NCI-H2081 treated with DMSO at 0.1 percent for 48 hours (cell line): ENCODE results near the gene BCAS1.

ENCODE experiments used
- DNase-seq: peaks from one replicate; lab custom pipeline; 2025; lab: John Stamatoyannopoulos, UW

Gene BCAS1, protein sequence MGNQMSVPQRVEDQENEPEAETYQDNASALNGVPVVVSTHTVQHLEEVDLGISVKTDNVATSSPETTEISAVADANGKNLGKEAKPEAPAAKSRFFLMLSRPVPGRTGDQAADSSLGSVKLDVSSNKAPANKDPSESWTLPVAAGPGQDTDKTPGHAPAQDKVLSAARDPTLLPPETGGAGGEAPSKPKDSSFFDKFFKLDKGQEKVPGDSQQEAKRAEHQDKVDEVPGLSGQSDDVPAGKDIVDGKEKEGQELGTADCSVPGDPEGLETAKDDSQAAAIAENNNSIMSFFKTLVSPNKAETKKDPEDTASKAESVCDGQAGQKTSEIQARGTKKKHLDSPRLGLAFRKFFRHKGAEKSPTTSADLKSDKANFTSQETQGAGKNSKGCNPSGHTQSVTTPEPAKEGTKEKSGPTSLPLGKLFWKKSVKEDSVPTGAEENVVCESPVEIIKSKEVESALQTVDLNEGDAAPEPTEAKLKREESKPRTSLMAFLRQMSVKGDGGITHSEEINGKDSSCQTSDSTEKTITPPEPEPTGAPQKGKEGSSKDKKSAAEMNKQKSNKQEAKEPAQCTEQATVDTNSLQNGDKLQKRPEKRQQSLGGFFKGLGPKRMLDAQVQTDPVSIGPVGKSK

DNA sequence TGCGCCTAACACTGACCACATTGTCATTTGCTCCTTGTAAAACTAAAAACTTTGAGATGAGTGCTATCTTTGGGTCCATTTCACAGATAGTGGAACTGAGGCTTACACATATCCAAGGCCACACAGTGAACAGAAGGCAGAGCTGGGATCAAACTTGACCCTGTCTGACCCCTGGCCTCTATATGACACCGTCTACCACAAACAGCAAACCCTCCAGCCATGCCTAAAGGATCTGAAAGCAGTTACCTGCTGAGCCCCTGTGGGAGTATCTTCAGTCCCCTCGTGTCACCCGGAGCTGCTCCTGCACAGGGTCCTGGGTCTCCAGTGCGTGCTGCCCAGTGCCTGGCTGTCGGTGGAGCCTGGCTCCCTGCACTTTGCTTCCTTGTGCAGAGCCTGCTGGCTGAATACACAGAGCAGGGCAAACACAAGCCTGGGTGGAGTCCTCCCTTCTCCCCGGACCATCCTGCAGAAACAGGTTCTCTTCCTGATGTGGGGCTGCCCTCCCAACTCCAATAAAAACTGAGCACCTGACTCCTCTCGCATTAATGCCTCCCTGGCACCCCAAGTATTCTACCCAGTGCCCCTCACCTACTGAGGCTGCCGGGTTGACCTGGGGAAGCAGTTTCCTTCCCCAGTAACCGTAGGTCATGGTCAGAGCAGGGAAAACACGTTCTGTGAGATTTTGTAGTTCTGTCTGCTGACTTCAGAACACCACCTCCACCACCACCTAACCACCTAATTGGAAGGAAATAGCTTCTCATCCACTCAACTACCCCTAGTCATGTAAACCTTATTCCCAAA, at the start of gene BCAS1:
Gene BCAS1 (minus strand): TSS at position 408 of the 801 bp plus-strand sequence. CDS start 11,876 bp downstream, outside the sequence.
- no peak for DNase-seq

- DNase-seq, result no peak
Measured at GRCh38 chr20:54119744-54120143, 49.4 kb upstream of the BCAS1 start.

GRCh38 chr20:54118220-54119001, 48.0 kb upstream of the BCAS1 start:
- no peak for DNase-seq

DNA sequence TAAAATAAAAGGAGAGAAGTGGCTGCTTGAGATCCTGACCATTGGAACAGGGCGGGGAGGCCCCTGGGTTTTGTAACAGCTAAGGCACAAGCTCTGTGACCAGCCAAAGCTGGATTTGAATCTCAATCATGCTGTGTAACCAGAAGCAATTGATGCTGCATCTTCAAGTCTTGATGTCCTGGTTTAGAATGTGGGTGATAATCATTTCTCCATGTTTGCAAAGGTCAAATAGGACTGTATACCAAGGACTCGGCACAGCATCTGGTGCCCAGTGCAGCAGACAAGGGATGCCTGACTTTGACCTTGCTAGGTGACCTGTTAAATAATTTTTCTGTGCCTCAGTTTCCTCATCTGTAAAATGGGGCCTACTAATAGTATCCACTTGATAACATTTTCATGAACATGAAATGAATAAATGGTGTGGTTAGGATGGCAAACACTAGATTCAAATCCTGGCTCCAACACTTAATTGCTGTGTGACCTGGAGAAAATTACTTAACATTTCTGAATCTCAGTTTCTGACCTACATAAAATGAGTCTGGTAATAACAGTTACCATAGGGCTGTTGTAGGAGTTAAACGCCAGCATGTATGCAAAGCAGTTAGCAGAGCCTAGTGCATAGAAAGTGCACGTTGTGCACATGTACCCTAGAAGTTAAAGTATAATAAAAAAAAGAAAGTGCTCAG, 46.3 kb upstream of the BCAS1 start:
- DNase-seq, result no peak

DNA sequence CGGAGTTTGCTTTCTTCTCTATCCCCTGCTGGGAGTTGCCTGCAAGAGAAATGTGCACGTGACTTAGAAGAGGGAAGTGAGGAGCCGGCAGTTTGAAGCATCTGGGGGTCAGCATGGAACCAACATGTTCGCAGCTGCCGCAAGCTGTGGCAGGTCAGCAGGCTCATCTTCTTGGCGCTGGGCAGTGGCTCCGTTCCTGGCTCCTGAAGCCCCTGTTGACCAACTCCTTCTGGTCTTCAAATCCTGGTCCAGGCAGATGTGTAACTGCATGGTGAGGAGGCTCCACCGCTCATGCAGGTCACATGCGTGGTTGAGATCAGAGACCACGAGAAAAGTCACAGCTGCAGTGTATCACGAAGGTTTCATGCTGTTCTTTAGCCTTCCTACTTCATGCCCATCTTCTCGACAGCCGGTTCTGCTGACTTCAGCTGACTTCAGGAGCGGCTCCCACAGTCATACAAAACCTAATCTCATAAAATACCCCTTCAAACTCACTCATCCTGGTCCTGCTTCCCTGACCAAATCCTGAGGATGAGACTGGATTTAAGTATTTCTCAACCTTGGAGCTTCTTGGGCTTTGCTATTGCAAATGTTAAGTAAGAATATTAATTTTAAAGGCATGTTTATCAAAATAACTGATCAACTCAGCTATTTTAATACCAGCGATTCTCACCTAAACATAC, 44.9 kb upstream of the BCAS1 start:
- DNase-seq, result no peak

GRCh38 chr20:54114109-54114508, 43.7 kb upstream of the BCAS1 start:
- no peak for DNase-seq

DNA sequence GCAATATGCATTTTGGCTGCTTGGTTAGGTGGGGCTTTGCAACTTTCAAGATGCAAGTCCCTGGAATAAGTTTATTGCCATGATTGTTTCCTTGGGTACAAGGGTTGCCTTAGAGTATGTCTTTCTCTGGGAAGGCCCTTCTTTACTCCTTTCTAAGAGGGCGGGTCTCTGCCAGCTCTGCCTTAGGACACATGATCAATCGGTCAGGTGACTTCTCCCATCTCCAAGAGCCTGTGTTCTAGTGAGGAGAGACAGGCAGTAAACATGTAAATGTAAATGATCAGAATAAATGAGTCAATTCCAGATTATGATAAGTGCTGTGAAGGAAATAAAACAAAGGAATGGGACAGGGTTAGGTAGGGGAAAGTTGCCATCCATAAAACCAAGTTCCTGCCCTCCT, 43.2 kb upstream of the BCAS1 start:
- DNase-seq, result no peak

DNA sequence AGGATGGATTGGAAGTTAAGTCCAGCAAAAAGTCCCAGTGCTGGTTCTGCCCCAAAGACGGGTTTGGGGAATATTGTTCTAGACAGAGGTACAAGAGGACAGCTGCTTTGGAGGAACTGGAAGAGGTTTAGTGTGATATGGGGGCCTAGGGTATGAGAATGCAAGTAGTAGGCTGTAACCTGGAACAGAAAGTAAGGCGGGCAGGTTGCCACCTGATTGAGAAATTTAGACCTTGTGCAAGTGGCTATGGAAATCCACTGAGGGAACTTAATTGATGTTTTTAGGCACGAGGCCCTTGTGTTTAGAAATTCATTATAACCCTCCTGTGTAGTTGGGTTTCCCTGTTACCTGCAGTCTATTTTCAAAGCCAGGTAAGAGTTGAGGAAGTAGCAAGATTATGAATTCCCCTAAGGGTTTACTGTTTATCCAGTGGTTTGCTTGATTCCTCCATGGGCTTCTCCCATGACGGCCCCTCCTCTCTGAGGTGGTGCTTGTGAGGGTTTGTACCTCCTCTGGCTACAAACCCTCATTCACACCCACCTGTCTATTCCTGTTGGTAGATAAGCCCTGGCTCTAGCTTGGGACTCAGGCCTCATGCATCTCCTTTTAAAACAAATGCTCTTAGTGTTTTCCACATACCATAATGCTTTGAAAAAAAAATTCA, 42.0 kb upstream of the BCAS1 start:
- no peak for DNase-seq

DNA sequence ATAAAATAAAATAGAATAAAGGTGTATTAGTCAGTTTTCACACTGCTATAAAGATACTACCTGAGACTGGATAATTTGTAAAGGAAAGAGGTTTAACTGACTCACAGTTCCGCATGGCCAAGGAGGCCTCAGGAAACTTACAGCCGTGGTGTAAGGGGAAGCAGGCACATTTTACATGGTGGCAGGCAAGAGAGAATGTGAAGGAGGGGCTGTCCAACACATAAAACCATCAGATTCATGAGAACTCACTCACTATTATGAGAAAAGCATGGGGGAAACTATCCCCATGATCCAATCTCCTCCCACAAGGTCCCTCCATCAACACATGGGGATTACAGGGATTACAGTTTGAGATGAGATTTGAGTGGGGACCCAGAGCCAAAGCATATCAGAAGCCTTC, 41.1 kb upstream of the BCAS1 start:
- no peak for DNase-seq

DNA sequence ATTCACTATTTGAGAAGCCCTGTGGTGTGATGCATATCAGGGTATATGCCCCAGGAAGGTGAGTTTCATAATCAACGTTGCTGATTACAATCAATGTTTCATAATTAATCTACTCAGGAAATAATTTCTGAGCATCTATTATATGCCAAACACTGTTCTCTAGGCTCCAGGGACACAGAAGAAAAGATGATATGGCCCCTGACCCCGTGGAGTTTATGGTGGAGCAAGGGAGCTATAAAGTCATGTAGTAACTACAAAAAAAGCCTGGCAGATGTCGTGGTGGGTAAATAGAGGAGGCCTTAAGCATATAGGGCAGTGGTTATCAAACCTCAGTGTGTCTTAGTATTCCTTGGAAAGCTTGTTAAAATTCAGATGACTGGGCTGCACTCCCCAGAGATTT, 40.1 kb upstream of the BCAS1 start:
- DNase-seq, result no peak

DNA sequence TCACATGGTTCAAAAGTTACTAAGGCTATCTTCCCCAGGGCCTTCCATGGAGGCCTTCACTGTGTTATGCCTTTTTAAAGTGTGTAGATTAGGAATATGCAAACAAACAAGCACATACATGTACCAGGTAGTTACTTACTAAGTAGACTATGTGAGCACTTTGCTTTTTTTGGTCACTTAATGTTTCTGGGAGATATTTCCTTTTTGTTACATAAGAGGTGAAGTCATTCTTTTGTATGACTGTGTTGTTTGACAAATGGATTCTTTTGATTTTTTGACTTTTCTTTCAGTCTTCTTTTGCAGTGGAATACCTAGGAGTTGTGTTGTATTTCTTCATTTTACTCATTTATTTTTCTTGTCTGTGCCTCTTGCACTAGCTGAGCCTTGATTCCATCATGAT, 39.6 kb upstream of the BCAS1 start:
- no peak for DNase-seq

DNA sequence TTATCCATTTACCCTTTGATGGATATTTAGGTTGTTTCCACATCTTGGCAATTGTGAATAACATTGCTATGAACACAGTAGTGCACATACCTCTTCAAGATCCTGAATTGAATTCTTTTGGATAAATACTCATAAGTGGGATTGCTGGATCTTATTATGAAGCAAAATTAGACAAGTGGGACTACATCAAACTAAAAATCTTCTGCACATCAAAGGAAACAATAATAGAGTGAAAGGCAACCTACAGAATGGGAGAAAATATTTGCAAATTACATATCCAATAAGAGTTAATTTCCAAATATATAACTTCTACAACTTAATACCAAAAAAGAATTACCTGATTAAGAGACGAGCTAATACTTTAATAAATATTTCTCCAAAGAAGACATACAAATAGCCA, 38.4 kb upstream of the BCAS1 start:
- no peak for DNase-seq

GRCh38 chr20:54108326-54108642, 37.9 kb upstream of the BCAS1 start:
- DNase-seq, result no peak

GRCh38 chr20:54107600-54108325, 37.4 kb upstream of the BCAS1 start:
- DNase-seq, result no peak

DNA sequence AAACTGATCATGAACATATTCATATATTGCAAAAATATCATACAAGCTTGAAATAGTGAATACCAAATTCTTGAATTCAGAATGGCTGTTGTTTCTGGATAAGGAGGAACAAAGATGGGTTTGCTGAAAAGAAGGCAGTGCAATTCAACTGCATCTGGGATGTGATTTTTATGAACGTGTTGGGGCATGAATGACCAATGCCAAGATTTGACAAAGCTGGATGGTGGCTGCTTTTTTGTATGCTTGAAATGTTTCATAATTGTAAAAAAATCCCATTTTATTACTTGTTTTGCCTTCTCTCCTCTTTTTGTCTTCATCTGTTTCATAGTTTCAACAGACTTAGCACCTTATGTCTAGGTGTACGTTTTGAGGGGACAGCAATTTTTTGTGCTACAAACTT, 36.8 kb upstream of the BCAS1 start:
- no peak for DNase-seq

GRCh38 chr20:54106162-54106561, 35.8 kb upstream of the BCAS1 start:
- DNase-seq, result no peak

DNA sequence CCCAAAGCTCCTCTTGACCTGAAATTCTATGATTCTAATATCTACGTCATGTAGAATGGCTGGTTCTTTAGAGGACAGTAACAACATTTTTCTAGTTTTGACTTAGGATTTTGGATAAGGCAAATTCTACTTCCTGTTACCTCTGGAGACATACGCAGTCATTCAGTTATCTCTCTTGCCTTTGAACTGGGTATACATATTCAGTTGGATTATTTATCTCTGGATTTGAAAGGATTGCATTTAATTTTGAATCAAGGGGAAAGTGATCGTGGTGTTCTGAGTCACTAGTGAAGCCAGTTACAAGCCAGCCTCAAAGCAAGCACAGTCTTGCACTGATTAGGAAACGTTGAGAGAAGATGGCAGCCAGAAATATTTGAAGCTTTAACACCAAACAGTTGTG, 35.3 kb upstream of the BCAS1 start:
- DNase-seq, result no peak

DNA sequence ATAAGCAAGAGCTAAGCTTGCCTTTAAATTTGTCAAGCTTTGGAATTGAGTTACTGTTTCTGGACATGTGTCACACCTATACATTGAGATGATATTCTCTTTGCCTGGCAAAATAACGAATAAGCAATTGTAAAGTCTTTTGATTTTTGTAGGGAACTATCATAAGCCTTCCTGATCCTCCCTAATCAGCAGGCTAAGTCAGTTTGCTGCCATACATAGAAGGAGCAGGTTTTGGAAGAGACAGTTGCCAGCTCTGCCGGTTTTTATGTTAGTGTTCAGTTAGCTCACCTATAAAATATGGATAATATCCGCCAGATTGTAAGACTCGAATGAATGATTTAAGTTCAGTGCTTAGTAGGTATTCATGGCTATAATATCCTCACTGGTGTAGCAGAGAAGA, 34.4 kb upstream of the BCAS1 start:
- no peak for DNase-seq

DNA sequence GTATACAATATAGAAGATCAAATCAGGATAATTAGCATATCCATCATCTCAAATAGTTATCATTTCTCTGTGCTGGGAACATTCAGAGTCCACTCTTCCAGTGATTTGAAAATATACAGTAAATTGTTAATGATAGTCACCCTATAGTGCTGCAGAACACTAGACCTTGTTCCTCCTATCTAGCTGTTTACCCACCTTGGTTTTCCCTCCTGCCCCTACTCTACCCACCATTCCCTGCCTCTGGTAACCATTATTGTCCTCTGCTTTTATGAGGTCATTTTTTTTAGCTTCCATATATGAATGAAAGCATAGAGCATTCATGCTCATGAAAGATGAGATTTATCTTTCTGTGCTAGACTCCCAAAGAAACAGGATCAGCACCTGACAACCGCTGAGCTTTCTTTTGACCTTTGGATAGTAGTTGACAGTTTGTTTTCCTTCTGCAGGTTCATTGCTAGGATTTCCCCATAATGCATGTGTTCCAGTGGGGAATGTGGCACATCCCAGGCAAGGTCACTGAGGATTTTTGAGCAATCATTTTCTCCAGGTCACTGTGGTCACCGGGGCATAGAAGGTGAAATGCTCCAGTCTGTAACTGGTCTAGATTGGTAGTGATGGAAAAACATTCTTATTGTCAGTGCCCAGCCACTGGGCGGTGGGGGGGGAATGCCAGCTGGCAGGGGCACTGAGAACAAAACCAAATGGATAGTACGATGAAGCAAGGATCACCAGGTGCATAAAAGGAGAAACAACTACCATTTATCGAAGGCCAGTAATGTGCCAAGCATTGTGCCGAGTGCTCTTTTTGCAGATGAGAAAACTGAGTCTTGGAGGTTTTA, 33.6 kb upstream of the BCAS1 start:
- DNase-seq, result no peak
